Endodermal cell (in vitro differentiated cells): ENCODE data around the gene CRYGB. TPM values are rescaled to one million over a fixed set of nuclear protein-coding genes. Genes with fewer than 3 reads are reported as not detected.
"Not testable (repeated sequence)": the region's sequence is repeated elsewhere in the genome, so short reads cannot be mapped to it uniquely, and the experiment has no call there.

Experiments
- DNase-seq: peaks from one replicate; pipeline ENCODE4 v3.0.0-alpha.2; 2017
- H3K27ac ChIP-seq: 2 replicates; pipeline ENCODE4 v1.5.1; 2013; ENCODE audit warnings: mild to moderate bottlenecking, low read depth, low read length, moderate library complexity
- H3K27me3 ChIP-seq: 2 replicates; pipeline ENCODE4 v1.6.1; 2013; ENCODE audit warnings: mild to moderate bottlenecking, low read length, moderate library complexity; ENCODE audit not compliant: insufficient read depth, control insufficient read depth, poor library complexity, severe bottlenecking
- H3K36me3 ChIP-seq: 2 replicates; pipeline ENCODE4 v1.7.0; 2013; ENCODE audit warnings: mild to moderate bottlenecking, low read length, moderate library complexity; ENCODE audit not compliant: control insufficient read depth, insufficient read depth
- H3K4me1 ChIP-seq: one replicate; pipeline ENCODE4 v1.7.0; 2013; ENCODE audit warnings: low read length; ENCODE audit not compliant: control insufficient read depth, insufficient read depth
- H3K4me3 ChIP-seq: 2 replicates; pipeline ENCODE4 v1.5.1; 2013; ENCODE audit warnings: mild to moderate bottlenecking, low read length, moderate library complexity
- H3K9ac ChIP-seq: 2 replicates; pipeline ENCODE4 v1.6.1; 2013; ENCODE audit warnings: mild to moderate bottlenecking, low read length, moderate library complexity; ENCODE audit not compliant: poor library complexity, severe bottlenecking; ENCODE audit errors: extremely low read depth
- H3K9me3 ChIP-seq: 2 replicates; pipeline ENCODE4 v1.6.1; 2013; ENCODE audit warnings: mild to moderate bottlenecking, low read length, moderate library complexity; ENCODE audit not compliant: control insufficient read depth
- H3K27ac Mint-ChIP-seq: 2 replicates; pipeline ENCODE4 v1.8.0; 2020; ENCODE audit warnings: mixed read lengths
- H3K27me3 Mint-ChIP-seq: 2 replicates; pipeline ENCODE4 v1.8.0; 2021; ENCODE audit warnings: mild to moderate bottlenecking, mixed read lengths; ENCODE audit not compliant: insufficient read depth
- H3K36me3 Mint-ChIP-seq: 2 replicates; pipeline ENCODE4 v1.8.0; 2020; ENCODE audit warnings: low read depth, mixed read lengths
- H3K4me1 Mint-ChIP-seq: 2 replicates; pipeline ENCODE4 v1.8.0; 2020; ENCODE audit warnings: mixed read lengths
- H3K4me3 Mint-ChIP-seq: 2 replicates; pipeline ENCODE4 v1.8.0; 2020; ENCODE audit warnings: mild to moderate bottlenecking, moderate library complexity, mixed read lengths
- H3K9me3 Mint-ChIP-seq: 2 replicates; pipeline ENCODE4 v1.8.0; 2020; ENCODE audit warnings: mild to moderate bottlenecking, mixed read lengths
- CTCF ChIP-seq: fragments of 200-600 bp; sonication (generic); conservative IDR thresholded peaks from 2 replicates; pipeline ENCODE4 v1.5.0; 2021; ENCODE audit warnings: antibody characterized with exemption, mild to moderate bottlenecking
- WGBS, 2 experiments: methylation state at CpG; one replicate each; pipeline versions ENCODE4 v1.1.5 to v1.1.7; 2013; ENCODE audit warnings: missing lambda C conversion rate in 2 of 2, mixed read lengths in 1 of 2; ENCODE audit not compliant: insufficient coverage in 1 of 2, insufficient read length in 1 of 2; 5-methylcytosine and 5-hydroxymethylcytosine counted together
- total RNA-seq, 2 donors: library from RNA; stranded (reverse); fragmentation: NEBNext Ultra II Directional in 1 of 2; extraction: Animal tissue kit (Norgen Biotek cat#: 25700) in 1 of 2; gene quantifications; 2 replicates in 1 of 2; 3 replicates in 1 of 2; pipeline ENCODE4 v1.2.1, GENCODE V29; 2021

The CRYGB gene
- total RNA-seq, 2 donors from 2014 or later, result 0.46 TPM; not detected in 1

- H3K27ac ChIP-seq, result no peak overlapping the region
- no peaks in the 10 kb centered on the region for H3K36me3 ChIP-seq
- DNase-seq, result no peak
- H3K9me3 Mint-ChIP-seq, result peaks cover 7% of the 10 kb centered on the region
- no peak overlapping the region for H3K9ac ChIP-seq
- no peaks in the 10 kb centered on the region for H3K27me3 ChIP-seq
- H3K4me1 Mint-ChIP-seq, result peaks cover 7% of the 10 kb centered on the region
- no peak overlapping the region for H3K27ac Mint-ChIP-seq
- no peaks in the 10 kb centered on the region for H3K4me1 ChIP-seq
- no peak overlapping the region for H3K4me3 Mint-ChIP-seq
- no peaks in the 10 kb centered on the region for H3K36me3 Mint-ChIP-seq
- no peak for TF ChIP-seq CTCF
- no peak overlapping the region for H3K4me3 ChIP-seq
- WGBS, 2 experiments, result 67 to 94% methylated on average over 1 of the region's 1 CpG
- no peaks in the 10 kb centered on the region for H3K27me3 Mint-ChIP-seq
- H3K9me3 ChIP-seq, result peaks cover 10% of the 10 kb centered on the region
Observed at GRCh38 chr2:208122248-208122647, 23.7 kb downstream of the CRYGB start.

- no peaks in the 10 kb centered on the region for H3K27me3 ChIP-seq
- 96% methylated on average over 3 of the region's 3 CpGs; no CpG with 5 or more reads in 1 of the 2 experiments for WGBS, 2 experiments
- Mint-ChIP-seq H3K36me3 (no peaks in the 10 kb centered on the region), H3K4me1 (peaks cover 3% of the 10 kb centered on the region), H3K4me3 (no peak overlapping the region), H3K27me3 (no peaks in the 10 kb centered on the region), H3K27ac (no peak overlapping the region), H3K9me3 (peaks cover 12% of the 10 kb centered on the region)
- TF ChIP-seq CTCF, result no peak
- peak overlapping the region; percentile 1 for H3K27ac ChIP-seq
- H3K9ac ChIP-seq, result no peak overlapping the region
- DNase-seq, result no peak
- H3K9me3 ChIP-seq, result peaks cover 11% of the 10 kb centered on the region
- H3K36me3 ChIP-seq, result no peaks in the 10 kb centered on the region
- no peak overlapping the region for H3K4me3 ChIP-seq
- no peaks in the 10 kb centered on the region for H3K4me1 ChIP-seq
Observed at GRCh38 chr2:208118918-208119317, 27.0 kb downstream of the CRYGB start.

GRCh38 chr2:208117390-208117789 lies 28.6 kb downstream of the CRYGB start:
- not testable (repeated sequence) for H3K27me3 ChIP-seq
- WGBS, 2 experiments, result 96 to 100% methylated on average over 8 to 11 of the region's 11 CpGs

GRCh38 chr2:208112969-208113368 lies 33.0 kb downstream of the CRYGB start:
- Histone ChIP-seq H3K36me3 (no peaks in the 10 kb centered on the region), H3K4me3 (peak overlapping the region; percentile 63), H3K9me3 (peaks cover 8% of the 10 kb centered on the region), H3K27ac (no peak overlapping the region), H3K9ac (no peak overlapping the region), H3K27me3 (no peaks in the 10 kb centered on the region), H3K4me1 (peaks cover 9% of the 10 kb centered on the region)
- H3K4me3 Mint-ChIP-seq, result peak overlapping the region; percentile 35
- peaks cover 5% of the 10 kb centered on the region for H3K36me3 Mint-ChIP-seq
- WGBS, 2 experiments, result 10 to 26% methylated on average over 5 to 7 of the region's 7 CpGs
- H3K4me1 Mint-ChIP-seq, result peaks cover 17% of the 10 kb centered on the region
- no peaks in the 10 kb centered on the region for H3K27me3 Mint-ChIP-seq
- peak; percentile 92 for DNase-seq
- peaks cover 10% of the 10 kb centered on the region for H3K9me3 Mint-ChIP-seq
- peak overlapping the region; percentile 35 for H3K27ac Mint-ChIP-seq
- peak; percentile 14 for TF ChIP-seq CTCF

More at GRCh38 chr2:208117390-208117789, 28.6 kb downstream of the CRYGB start:
- not testable (repeated sequence) for H3K36me3 Mint-ChIP-seq, DNase-seq, H3K4me1 ChIP-seq, H3K4me3 ChIP-seq, H3K36me3 ChIP-seq, H3K27ac ChIP-seq, H3K4me3 Mint-ChIP-seq, H3K27ac Mint-ChIP-seq, H3K27me3 Mint-ChIP-seq, H3K9ac ChIP-seq
- H3K9me3 ChIP-seq, result peaks cover 11% of the 10 kb centered on the region
- peaks cover 12% of the 10 kb centered on the region for H3K4me1 Mint-ChIP-seq
- peaks cover 12% of the 10 kb centered on the region for H3K9me3 Mint-ChIP-seq

- DNase-seq, result peak; percentile 80
- H3K27me3 ChIP-seq, H3K36me3 Mint-ChIP-seq, H3K9me3 ChIP-seq, H3K4me3 ChIP-seq, H3K9me3 Mint-ChIP-seq, H3K27ac Mint-ChIP-seq, H3K4me1 ChIP-seq, H3K27ac ChIP-seq, H3K9ac ChIP-seq, H3K27me3 Mint-ChIP-seq, H3K36me3 ChIP-seq: not testable (repeated sequence)
- Mint-ChIP-seq H3K4me1 (peaks cover 17% of the 10 kb centered on the region), H3K4me3 (peak overlapping the region; percentile 35)
- WGBS, 2 experiments, result 20 to 25% methylated on average over 4 to 35 of the region's 36 CpGs
Observed at GRCh38 chr2:208112273-208112745, 33.6 kb downstream of the CRYGB start.
